Astrocyte of the spinal cord (primary cell): ENCODE measurements around the gene TBC1D13.
"Not testable (repeated sequence)": the region's sequence is repeated elsewhere in the genome, so short reads cannot be mapped to it uniquely, and the experiment has no call there.

Experiments
- DNase-seq: peaks from one replicate; pipeline ENCODE4 v3.0.0; 2011; ENCODE audit warnings: low read depth, low spot score
- H3K4me3 ChIP-seq: 2 replicates; pipeline ENCODE4 v1.5.1; 2011; ENCODE audit warnings: low read depth, mild to moderate bottlenecking, low read length, moderate library complexity
- CTCF ChIP-seq: IDR thresholded peaks from 2 replicates; pipeline ENCODE4 v1.5.1; 2012; ENCODE audit warnings: low read depth, mild to moderate bottlenecking, low read length, inconsistent platforms
- in situ Hi-C: cut with HindIII; loops from 2 replicates; pipeline ENCODE4 v1.10.0; 2017; ENCODE audit warnings: low sequenced_read_pairs

The TBC1D13 gene

GRCh38 chr9:128782669-128783068 lies 4.4 kb upstream of the TBC1D13 start:
- DNase-seq = no peak
- TF ChIP-seq CTCF = no peak
- in situ Hi-C loops = no loop called here
- no peak overlapping the region for H3K4me3 ChIP-seq

- in situ Hi-C loops = no loop called here
- DNase-seq = no peak
- H3K4me3 ChIP-seq = no peak overlapping the region
- TF ChIP-seq CTCF = no peak
Measured at GRCh38 chr9:128785427-128785826, 1.6 kb upstream of the TBC1D13 start.

- no peak for DNase-seq
- H3K4me3 ChIP-seq = peak overlapping the region; percentile 91
- no peak for TF ChIP-seq CTCF
- in situ Hi-C loops = no loop called here
Measured at GRCh38 chr9:128787659-128788058, 606 bp downstream of the TBC1D13 start.

- in situ Hi-C loops = no loop called here
- peak overlapping the region; percentile 91 for H3K4me3 ChIP-seq
- TF ChIP-seq CTCF = no peak
- no peak for DNase-seq
Measured at GRCh38 chr9:128788445-128788844, 1.4 kb downstream of the TBC1D13 start.

- no peak for TF ChIP-seq CTCF
- in situ Hi-C loops = no loop called here
- DNase-seq = no peak
- no peak overlapping the region for H3K4me3 ChIP-seq
Measured at GRCh38 chr9:128790536-128790935, 3.5 kb downstream of the TBC1D13 start.

GRCh38 chr9:128792134-128792533 lies 5.1 kb downstream of the TBC1D13 start:
- H3K4me3 ChIP-seq = no peak overlapping the region
- no peak for TF ChIP-seq CTCF
- DNase-seq = no peak
- in situ Hi-C loops = no loop called here

GRCh38 chr9:128792978-128793686 lies 6.1 kb downstream of the TBC1D13 start:
- no peak for TF ChIP-seq CTCF
- DNase-seq = no peak
- H3K4me3 ChIP-seq = no peak overlapping the region
- in situ Hi-C loops = no loop called here

- DNase-seq, H3K4me3 ChIP-seq, in situ Hi-C loops: not testable (repeated sequence)
Measured at GRCh38 chr9:128794961-128795360, 7.9 kb downstream of the TBC1D13 start.
